GM19467 (cell line): ENCODE results near the gene CT47C1.

Experiments used
- ATAC-seq: cut with Tn5 transposase; IDR thresholded peaks from one replicate; pipeline ENCODE4 v1.9.1; 2021; ENCODE audit warnings: mild to moderate bottlenecking, moderate library complexity; ENCODE audit not compliant: unreplicated experiment

CT47C1 gene

GRCh38 chrX:119073200-119073905 is 560 bp downstream of the CT47C1 start:
- no peak for ATAC-seq

GRCh38 chrX:119073911-119074310 is 1.1 kb downstream of the CT47C1 start:
- no peak for ATAC-seq

GRCh38 chrX:119075270-119076025 is 2.7 kb downstream of the CT47C1 start:
- ATAC-seq = no peak

DNA sequence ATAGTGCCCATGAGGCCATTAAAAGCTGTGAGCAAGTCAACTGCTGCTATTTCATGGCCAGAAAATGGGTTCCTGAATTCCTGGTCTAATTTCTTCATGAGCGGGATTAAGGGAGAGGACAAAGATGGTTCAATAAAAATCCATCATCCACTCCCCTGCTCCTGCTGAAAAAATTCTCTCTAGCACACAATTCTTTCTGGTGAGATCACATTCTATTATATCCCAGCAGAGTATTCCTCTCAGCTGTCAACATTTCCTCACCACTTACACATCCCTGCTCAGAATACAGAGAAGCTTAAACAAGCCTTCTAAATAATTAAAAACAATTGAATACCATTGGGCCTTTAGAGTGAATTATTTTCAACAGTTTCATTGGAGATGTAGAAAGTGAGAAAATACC is 9.5 kb downstream of the CT47C1 start:
- no peak for ATAC-seq

GRCh38 chrX:119084766-119085165 is 12.0 kb downstream of the CT47C1 start:
- ATAC-seq = no peak

- ATAC-seq = no peak
Observed at GRCh38 chrX:119087121-119087520, 14.3 kb downstream of the CT47C1 start.

DNA sequence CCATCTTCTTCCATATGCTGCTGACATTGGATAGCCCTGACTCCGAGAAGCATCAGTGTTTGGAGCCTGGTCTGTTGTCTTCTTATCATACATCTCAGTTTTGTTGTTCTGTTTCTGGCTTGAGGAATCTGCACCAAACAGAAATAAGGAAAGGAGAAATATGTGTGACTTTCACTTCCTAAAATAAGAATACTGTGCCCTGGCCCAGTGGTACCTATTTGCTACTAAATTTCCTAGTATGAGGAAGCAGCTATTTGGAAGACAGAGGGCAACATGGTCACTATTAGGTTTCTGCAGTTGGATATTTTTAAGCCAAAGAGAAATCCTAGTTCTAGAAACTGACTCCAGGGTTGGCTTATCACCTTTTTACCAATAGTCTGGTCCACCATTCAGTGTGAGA is 16.8 kb downstream of the CT47C1 start:
- ATAC-seq = no peak

DNA sequence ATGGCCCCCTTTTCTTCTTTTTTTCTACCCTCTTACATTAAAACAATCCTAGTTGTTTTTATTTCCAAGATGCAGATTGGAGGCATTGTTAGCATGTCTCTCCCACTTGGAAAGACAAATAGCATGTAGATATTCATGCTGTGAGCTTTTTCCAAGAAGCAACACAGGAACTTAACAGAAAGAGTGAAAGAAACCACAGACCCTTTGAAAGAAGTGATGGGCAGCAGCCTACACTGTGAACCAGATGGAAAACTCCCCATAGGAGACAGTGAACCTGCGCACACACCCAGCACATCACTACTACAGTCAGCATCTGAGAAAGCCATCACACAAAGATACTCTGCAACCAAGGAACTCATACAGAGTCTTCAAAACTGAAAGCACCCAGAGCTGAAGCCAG is 17.8 kb downstream of the CT47C1 start:
- no peak for ATAC-seq

DNA sequence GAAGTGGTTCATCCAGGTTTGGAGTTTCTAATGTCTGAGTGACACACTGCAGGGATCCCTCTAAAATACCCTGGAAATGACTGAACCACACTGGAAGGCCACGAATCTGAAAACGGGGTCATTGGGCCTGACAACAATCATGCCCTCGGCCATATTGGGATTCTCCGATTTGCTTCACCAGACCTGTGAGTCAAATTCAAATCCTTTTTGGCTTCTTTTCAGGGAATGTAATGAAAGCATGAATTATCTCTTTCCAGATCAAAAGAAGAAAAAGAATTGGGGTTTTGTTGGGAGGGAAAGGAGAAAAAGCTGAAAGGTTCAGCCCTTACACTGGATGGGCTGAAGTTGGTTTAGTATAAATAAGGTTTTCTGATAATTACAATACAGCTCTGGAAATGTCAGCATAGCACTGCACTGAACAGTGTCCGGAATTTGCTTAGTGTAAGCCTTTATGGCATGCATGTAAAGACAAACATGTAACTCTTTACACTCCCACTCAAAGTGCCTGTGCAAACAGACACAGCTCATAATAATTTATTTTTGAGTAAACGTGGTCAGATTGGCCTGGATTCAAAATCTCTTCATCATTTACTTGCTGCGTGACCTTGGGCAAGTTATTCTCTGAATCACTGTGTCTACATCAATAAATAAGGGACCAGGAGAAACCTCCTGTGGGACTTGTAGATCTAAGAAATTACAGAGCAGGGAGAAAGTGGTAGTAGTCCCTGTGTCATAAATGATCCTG is 21.4 kb downstream of the CT47C1 start:
- no peak for ATAC-seq

GRCh38 chrX:119094819-119095218 is 22.0 kb downstream of the CT47C1 start:
- ATAC-seq = no peak

DNA sequence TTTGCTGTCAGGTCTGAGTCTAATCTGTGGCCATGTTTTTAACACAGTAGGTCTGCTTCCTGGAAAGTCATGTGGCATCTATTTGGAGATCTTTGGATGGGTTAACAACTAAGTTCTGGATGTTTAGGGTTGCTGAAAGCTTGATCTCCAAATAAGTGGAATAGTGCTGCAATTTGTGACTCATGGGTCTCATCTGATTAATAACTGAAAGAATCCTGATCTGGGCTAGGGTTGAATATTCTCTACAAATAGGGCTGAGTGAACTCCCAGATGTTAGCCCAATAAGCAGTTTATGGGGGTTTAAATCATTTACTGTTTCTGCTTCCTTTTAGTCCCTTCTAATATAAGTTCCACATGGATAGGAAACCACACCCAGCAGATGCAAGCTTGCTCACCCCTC is 23.1 kb downstream of the CT47C1 start:
- ATAC-seq = no peak

DNA sequence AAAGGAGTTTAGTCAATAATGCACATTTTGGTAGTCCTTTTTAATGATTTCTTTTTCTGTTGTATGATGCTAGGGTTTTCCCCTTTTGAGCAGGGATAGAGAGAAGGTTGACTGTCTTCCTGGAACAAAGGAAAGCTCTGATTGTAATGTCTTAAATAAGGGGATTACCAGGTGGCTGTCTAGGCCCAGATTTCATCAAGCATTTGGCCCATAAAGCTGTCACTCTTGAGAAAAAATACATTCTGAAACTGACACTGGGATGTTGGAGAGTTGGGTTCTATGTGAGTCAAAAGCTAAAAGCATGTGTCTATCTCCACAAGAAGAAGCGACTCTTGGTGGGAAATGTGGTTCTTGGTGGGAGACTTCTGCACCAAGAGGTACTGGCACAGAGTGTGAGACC is 28.4 kb downstream of the CT47C1 start:
- no peak for ATAC-seq

DNA sequence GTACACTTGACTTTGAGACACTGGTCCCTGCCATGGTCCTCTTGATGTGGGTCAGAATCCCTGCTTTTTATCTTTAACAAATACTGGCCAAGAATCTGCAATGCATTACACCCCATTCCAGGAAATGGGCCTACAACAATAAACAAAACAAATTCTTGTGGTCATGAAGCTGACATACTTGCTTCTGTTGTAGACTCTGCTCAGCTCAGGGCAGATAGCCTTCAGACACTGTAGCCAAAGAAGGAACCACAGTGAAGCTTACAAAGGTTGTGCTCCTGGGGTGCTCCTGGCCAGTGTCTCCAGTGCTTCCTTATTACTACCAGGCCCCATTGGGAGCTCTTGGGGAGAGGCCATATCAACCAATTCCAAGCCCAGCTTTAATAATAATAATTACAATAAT is 33.0 kb downstream of the CT47C1 start:
- ATAC-seq = no peak

- no peak for ATAC-seq
Observed at GRCh38 chrX:119107206-119107605, 34.4 kb downstream of the CT47C1 start.

GRCh38 chrX:119118780-119119395 is 46.1 kb downstream of the CT47C1 start:
- peak; percentile 94 for ATAC-seq

DNA sequence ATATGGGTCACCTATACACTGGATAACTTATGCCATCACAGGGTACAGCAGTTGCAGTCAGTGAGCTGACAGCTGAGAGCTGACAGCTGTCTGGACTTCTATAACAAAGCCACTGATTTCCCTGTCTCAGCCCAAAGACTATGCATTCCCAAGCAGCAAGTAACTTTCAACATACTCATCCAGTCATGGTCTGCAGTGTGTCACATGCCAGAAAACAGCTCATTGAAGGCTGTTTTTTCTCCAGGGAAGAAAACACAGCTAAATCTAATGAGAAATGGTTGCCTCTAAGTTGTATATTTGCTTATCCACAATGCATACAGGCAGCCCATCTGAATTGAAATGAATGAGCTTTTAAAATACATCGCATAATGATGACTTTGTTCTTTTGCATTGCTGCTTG is 48.5 kb downstream of the CT47C1 start:
- ATAC-seq = no peak
